Cardiac muscle cell (in vitro differentiated cells and primary cell): ENCODE data around the gene CFAP74. TPM values are rescaled to one million over a fixed set of nuclear protein-coding genes. Genes with fewer than 3 reads are reported as not detected.

Experiments
- DNase-seq, 2 donors: peaks; one replicate each; pipeline versions ENCODE4 v3.0.0 to v3.0.0-alpha.2; 2010 to 2017; ENCODE audit warnings: low read depth in 1 of 2, low spot score in 1 of 2
- H3K27ac ChIP-seq: fragments of 200-600 bp; sonication (generic); 2 replicates; pipeline ENCODE4 v1.5.1; 2016
- H3K27me3 ChIP-seq: fragments of 200-600 bp; sonication (generic); 2 replicates; pipeline ENCODE4 v1.6.0; 2016; ENCODE audit warnings: control low read depth
- H3K36me3 ChIP-seq: fragments of 200-600 bp; sonication (generic); 2 replicates; pipeline ENCODE4 v1.5.1; 2016; ENCODE audit warnings: control low read depth
- H3K4me1 ChIP-seq: fragments of 200-600 bp; sonication (generic); 2 replicates; pipeline ENCODE4 v1.8.1; 2017; ENCODE audit warnings: low read depth, mild to moderate bottlenecking, mixed run types
- H3K4me3 ChIP-seq: fragments of 200-600 bp; sonication (generic); 2 replicates; pipeline ENCODE4 v1.5.1; 2016; ENCODE audit warnings: mild to moderate bottlenecking
- H3K9me3 ChIP-seq: fragments of 200-600 bp; sonication (generic); 2 replicates; pipeline ENCODE4 v1.5.1; 2017; ENCODE audit warnings: low read depth, mild to moderate bottlenecking, control low read depth
- polyA plus RNA-seq: library from polyadenylated mRNA; unstranded; fragments of >200 nt; fragmentation: Nextera tagmentation; extraction: Ambion mirVana; gene quantifications from 2 replicates; pipeline ENCODE4 v1.2.1, GENCODE V29; 2016
- total RNA-seq: library from RNA; depleted of rRNA; stranded (reverse); fragments of >200 nt; gene quantifications from 2 replicates; pipeline ENCODE4 v1.2.3, GENCODE V29; 2016
- TF ChIP-seq, protein P1 (sequence below): IDR thresholded peaks from 2 replicates; pipeline ENCODE4 v1.5.1; 2012; ENCODE audit warnings: low read depth, mild to moderate bottlenecking, low read length

Gene CFAP74
- total and polyA plus RNA-seq, 2 experiments from 2014 or later = 0.63 to 1.7 TPM

GRCh38 chr1:1922702-1922955 lies 81.0 kb downstream of the CFAP74 start:
- Histone ChIP-seq H3K9me3 (no peaks in the 10 kb centered on the region), H3K36me3 (no peaks in the 10 kb centered on the region), H3K4me1 (peaks cover 2% of the 10 kb centered on the region), H3K27me3 (no peaks in the 10 kb centered on the region), H3K4me3 (no peak overlapping the region), H3K27ac (no peak overlapping the region)
- TF ChIP-seq, protein P1, sequence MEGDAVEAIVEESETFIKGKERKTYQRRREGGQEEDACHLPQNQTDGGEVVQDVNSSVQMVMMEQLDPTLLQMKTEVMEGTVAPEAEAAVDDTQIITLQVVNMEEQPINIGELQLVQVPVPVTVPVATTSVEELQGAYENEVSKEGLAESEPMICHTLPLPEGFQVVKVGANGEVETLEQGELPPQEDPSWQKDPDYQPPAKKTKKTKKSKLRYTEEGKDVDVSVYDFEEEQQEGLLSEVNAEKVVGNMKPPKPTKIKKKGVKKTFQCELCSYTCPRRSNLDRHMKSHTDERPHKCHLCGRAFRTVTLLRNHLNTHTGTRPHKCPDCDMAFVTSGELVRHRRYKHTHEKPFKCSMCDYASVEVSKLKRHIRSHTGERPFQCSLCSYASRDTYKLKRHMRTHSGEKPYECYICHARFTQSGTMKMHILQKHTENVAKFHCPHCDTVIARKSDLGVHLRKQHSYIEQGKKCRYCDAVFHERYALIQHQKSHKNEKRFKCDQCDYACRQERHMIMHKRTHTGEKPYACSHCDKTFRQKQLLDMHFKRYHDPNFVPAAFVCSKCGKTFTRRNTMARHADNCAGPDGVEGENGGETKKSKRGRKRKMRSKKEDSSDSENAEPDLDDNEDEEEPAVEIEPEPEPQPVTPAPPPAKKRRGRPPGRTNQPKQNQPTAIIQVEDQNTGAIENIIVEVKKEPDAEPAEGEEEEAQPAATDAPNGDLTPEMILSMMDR = no peak
- DNase-seq = no peak

- Histone ChIP-seq H3K4me1 (peaks cover 2% of the 10 kb centered on the region), H3K9me3 (no peaks in the 10 kb centered on the region), H3K4me3 (no peak overlapping the region), H3K27ac (no peak overlapping the region), H3K36me3 (no peaks in the 10 kb centered on the region), H3K27me3 (no peaks in the 10 kb centered on the region)
- TF ChIP-seq, protein P1 = no peak
- no peak for DNase-seq
These were observed 81.5 kb downstream of the CFAP74 start for GRCh38 chr1:1921901-1922701.

DNA sequence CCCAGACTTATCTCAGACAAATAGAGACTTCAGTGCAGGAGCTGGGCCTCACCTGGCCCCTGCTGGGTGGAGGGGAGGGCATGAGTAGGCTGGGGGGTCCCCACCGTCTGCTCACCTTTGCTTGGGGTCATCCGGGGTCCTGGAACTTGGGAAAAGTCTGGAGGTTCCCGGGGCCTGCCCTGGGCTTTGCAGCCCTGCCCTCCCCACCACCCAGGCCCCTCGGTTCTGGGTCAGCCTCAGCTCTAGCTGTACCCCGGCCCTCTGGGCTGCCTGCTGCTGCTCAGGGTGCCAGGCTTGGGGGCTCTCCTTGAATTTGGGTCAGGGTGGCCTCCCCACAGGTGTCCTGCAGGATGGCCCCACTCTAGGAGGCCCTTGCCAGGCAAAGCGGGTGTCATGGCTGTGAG lies 82.1 kb downstream of the CFAP74 start:
- no peaks in the 10 kb centered on the region for H3K27me3 ChIP-seq
- H3K4me3 ChIP-seq = no peak overlapping the region
- H3K36me3 ChIP-seq = no peaks in the 10 kb centered on the region
- no peaks in the 10 kb centered on the region for H3K9me3 ChIP-seq
- H3K27ac ChIP-seq = no peak overlapping the region
- TF ChIP-seq, protein P1 = no peak
- DNase-seq = no peak
- peaks cover 2% of the 10 kb centered on the region for H3K4me1 ChIP-seq

DNA sequence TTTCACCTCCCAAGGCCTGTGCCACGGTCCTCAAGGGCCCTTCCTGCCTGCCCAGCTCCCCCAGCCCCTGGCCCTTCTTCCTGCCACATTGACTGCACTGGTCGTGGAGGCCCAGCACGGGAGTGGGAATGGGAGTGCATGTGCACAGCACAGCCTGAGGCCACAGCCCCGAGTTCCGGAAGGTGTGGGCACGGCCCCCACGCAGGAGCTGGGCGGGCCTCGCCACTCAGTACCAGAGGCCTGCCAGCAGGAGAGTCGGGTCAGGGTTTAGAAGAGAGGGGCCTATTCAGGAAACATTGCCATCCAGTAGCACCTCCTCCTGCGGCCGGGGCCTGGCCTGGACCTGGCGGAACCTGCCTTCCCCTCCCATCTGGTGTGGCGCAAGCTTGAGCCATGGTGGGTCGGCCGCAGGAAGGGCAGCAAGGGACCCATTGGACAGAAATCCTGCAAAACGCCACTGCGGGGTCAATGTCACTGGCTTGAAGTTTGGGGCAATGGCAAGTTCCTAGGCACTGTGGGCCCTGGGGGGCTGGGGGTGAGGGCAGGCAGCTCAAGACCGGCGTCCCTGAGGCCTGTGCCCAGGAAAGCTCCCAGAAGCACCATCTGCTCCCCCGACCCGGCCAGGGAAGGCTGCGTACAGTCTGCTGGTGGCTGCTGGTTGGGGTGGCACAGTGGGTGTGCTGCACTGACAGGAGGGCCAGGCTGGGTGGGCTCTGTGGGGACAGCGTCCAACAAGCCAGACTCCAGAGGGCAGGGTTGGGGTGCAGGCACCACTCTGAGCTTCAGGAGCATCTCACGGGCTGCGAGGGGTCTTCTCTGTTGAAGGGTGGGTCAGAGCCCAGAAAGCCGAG lies 82.8 kb downstream of the CFAP74 start:
- H3K9me3 ChIP-seq = no peaks in the 10 kb centered on the region
- TF ChIP-seq, protein P1 = no peak
- no peaks in the 10 kb centered on the region for H3K27me3 ChIP-seq
- H3K36me3 ChIP-seq = no peaks in the 10 kb centered on the region
- H3K27ac ChIP-seq = no peak overlapping the region
- H3K4me3 ChIP-seq = no peak overlapping the region
- peaks cover 2% of the 10 kb centered on the region for H3K4me1 ChIP-seq
- DNase-seq = no peak

GRCh38 chr1:1920057-1920607 lies 83.5 kb downstream of the CFAP74 start:
- Histone ChIP-seq H3K36me3 (no peaks in the 10 kb centered on the region), H3K9me3 (no peaks in the 10 kb centered on the region), H3K27me3 (no peaks in the 10 kb centered on the region), H3K4me3 (no peak overlapping the region), H3K27ac (no peak overlapping the region), H3K4me1 (peaks cover 2% of the 10 kb centered on the region)
- no peak for DNase-seq
- TF ChIP-seq, protein P1 = no peak
